ENCODE measurements around the gene GARIN3. TPM values are rescaled to one million over a fixed set of nuclear protein-coding genes. Genes with fewer than 3 reads are reported as not detected.

GARIN3 gene
- total RNA-seq, 1 donor from 2014 or later = not detected

GRCh38 chr5:157148734-157149615, 17.1 kb downstream of the GARIN3 start:
- H3K9me3 Mint-ChIP-seq = peaks cover 2% of the 10 kb centered on the region
- no peak overlapping the region for H3K27ac ChIP-seq
- no peaks in the 10 kb centered on the region for H3K36me3 Mint-ChIP-seq
- peak; percentile 72 for DNase-seq (ENCODE audit: low spot score)
- H3K9ac ChIP-seq = no peak overlapping the region
- no peak overlapping the region for H3K4me3 Mint-ChIP-seq
- no peak overlapping the region for H3K4me3 ChIP-seq
- no peaks in the 10 kb centered on the region for H3K36me3 ChIP-seq
- no peaks in the 10 kb centered on the region for H4K20me1 ChIP-seq (ENCODE audit: low read depth)
- no peaks in the 10 kb centered on the region for H3K4me1 ChIP-seq
- H3K27ac Mint-ChIP-seq = no peak overlapping the region
- H3K9me3 ChIP-seq (ENCODE audit: low read depth) = no peaks in the 10 kb centered on the region
- no peaks in the 10 kb centered on the region for H3F3A ChIP-seq (ENCODE audit: low read depth)
- peaks cover 4% of the 10 kb centered on the region for H3K27me3 Mint-ChIP-seq (ENCODE audit: insufficient read depth, low read depth)
- no peaks in the 10 kb centered on the region for H3K27me3 ChIP-seq
- H3K4me2 ChIP-seq = no peak overlapping the region
- no peaks in the 10 kb centered on the region for H3K4me1 Mint-ChIP-seq
- no peaks in the 10 kb centered on the region for H3K79me2 ChIP-seq (ENCODE audit: low read depth)
- TF ChIP-seq EZH2 (IDR thresholded peaks at IDR 0.05) = no peak
- TF ChIP-seq, protein P1, sequence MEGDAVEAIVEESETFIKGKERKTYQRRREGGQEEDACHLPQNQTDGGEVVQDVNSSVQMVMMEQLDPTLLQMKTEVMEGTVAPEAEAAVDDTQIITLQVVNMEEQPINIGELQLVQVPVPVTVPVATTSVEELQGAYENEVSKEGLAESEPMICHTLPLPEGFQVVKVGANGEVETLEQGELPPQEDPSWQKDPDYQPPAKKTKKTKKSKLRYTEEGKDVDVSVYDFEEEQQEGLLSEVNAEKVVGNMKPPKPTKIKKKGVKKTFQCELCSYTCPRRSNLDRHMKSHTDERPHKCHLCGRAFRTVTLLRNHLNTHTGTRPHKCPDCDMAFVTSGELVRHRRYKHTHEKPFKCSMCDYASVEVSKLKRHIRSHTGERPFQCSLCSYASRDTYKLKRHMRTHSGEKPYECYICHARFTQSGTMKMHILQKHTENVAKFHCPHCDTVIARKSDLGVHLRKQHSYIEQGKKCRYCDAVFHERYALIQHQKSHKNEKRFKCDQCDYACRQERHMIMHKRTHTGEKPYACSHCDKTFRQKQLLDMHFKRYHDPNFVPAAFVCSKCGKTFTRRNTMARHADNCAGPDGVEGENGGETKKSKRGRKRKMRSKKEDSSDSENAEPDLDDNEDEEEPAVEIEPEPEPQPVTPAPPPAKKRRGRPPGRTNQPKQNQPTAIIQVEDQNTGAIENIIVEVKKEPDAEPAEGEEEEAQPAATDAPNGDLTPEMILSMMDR (IDR thresholded peaks at IDR 0.05) = peak; percentile 94
- TF ChIP-seq EZH2phosphoT487 (IDR thresholded peaks at IDR 0.05) = no peak
- no peak overlapping the region for H2AFZ ChIP-seq (replicated peaks)

DNA sequence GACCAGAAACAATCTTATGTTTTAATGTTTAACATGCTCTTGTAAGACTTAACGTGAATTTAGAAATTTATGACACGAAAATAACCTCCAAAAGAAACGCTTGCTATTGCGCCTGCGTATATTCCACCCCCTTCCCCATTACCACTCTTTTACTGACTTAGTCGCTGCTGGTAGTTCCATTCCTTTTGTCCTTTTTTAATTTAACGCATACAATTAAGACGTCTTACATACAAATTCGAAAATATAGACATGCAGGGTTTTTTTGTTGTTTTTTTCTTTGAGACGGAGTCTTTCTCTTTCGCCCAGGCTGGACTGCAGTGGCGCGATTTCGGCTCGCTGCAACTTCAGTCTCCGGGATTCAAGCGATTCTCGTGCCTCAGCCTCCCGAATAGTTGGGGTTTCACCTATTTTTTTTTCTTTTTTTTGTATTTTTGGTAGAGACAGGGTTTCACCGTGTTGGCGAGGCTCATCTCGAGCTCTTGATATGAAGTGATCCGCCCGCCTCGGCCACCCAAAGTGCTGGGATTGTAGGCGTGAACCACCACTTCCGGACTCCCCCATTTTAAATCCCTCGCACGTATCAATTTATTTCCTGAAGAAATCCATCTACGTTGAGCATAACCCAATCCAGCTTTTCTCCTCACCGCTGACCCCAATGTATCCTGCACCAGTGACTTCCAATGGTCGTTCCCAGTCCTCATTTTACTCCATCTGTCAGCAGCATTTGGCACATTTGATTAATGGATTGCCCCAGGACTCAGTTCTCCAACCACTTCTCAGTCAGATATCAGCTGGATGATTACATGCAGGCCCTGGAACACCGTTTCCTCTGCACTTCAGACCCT, 22.7 kb downstream of the GARIN3 start:
- Histone ChIP-seq H3K9ac (no peak overlapping the region), H3K4me3 (peak overlapping the region; percentile 88), H3F3A (ENCODE audit: low read depth) (no peaks in the 10 kb centered on the region), H4K20me1 (ENCODE audit: low read depth) (no peaks in the 10 kb centered on the region), H3K4me1 (no peaks in the 10 kb centered on the region), H3K27me3 (no peaks in the 10 kb centered on the region), H3K4me2 (peak overlapping the region; percentile 82), H3K27ac (no peak overlapping the region), H2AFZ (replicated peaks) (peak overlapping the region; percentile 60), H3K36me3 (peaks cover 2% of the 10 kb centered on the region), H3K9me3 (ENCODE audit: low read depth) (no peaks in the 10 kb centered on the region), H3K79me2 (ENCODE audit: low read depth) (peaks cover 38% of the 10 kb centered on the region)
- no peak for TF ChIP-seq EZH2phosphoT487 (IDR thresholded peaks at IDR 0.05)
- no peak for TF ChIP-seq EZH2 (IDR thresholded peaks at IDR 0.05)
- TF ChIP-seq, protein P1 (IDR thresholded peaks at IDR 0.05) = no peak
- Mint-ChIP-seq H3K9me3 (peaks cover 11% of the 10 kb centered on the region), H3K36me3 (peaks cover 20% of the 10 kb centered on the region), H3K4me1 (peaks cover 12% of the 10 kb centered on the region), H3K27ac (peak overlapping the region; percentile 90), H3K4me3 (peak overlapping the region; percentile 91), H3K27me3 (ENCODE audit: insufficient read depth, low read depth) (peaks cover 3% of the 10 kb centered on the region)
- DNase-seq (ENCODE audit: low spot score) = no peak

DNA sequence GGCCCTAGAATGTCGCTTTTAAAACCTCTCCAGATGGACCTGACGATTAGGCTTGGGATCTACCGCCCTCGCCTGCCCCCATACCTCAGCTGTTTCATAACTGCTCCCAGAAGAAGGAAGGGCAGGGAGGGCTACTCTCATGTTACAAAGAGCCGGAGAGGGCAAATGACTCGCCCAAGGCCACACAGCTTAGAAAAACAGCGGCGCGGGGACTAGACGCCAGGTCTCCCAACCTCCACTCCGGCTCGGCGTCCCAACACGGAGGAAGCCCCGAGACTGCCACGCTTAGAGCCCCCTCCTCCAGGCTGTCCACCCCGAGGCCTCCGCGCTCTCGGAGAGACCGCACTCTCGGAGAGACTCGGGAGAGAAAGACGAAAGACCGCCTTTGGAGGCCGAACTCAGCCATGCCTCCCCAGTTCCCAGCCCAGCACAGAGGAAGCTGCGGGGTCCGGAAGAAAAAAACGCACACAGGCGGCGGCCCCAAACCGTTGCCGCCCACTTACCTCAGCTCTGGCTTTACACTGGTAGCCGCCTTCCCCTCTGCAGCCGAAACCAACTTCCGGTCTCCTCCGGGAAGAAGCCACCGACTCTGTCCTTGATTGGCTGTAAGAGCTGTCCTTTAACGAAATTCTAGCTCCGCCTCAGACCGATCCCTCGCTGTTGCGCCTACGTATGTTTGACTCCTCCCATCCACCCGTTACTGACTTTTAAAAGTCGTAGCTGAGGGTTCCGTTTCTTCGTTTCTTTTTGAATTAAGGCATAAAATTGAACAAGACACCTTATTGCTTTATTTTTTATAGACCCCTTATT, 23.5 kb downstream of the GARIN3 start, which contains the start of gene MED7:
Gene MED7, minus strand, starts transcription at position 549 of the 810 bp plus-strand sequence. CDS start 3,434 bp downstream, outside the sequence.
- TF ChIP-seq EZH2phosphoT487 (IDR thresholded peaks at IDR 0.05) = no peak
- TF ChIP-seq, protein P1 (IDR thresholded peaks at IDR 0.05) = no peak
- TF ChIP-seq EZH2 (IDR thresholded peaks at IDR 0.05) = no peak
- peak within 1 kb of the TSS; percentile 76 for H2AFZ ChIP-seq (replicated peaks)
- no peaks in the 10 kb centered on the region for H3F3A ChIP-seq (ENCODE audit: low read depth)
- H3K36me3 ChIP-seq = peaks cover 7% of the 10 kb centered on the region
- peak within 1 kb of the TSS; percentile 82 for H3K4me2 ChIP-seq
- H3K4me1 Mint-ChIP-seq = peaks cover 12% of the 10 kb centered on the region
- peak within 1 kb of the TSS; percentile 88 for H3K4me3 ChIP-seq
- H3K27ac ChIP-seq = no peak within 1 kb of the TSS
- H3K9me3 ChIP-seq (ENCODE audit: low read depth) = no peaks in the 10 kb centered on the region
- H3K27ac Mint-ChIP-seq = peak within 1 kb of the TSS; percentile 90
- no peaks in the 10 kb centered on the region for H3K27me3 ChIP-seq
- peaks cover 29% of the 10 kb centered on the region for H3K36me3 Mint-ChIP-seq
- no peaks in the 10 kb centered on the region for H3K4me1 ChIP-seq
- H3K27me3 Mint-ChIP-seq (ENCODE audit: insufficient read depth, low read depth) = peaks cover 3% of the 10 kb centered on the region
- H4K20me1 ChIP-seq (ENCODE audit: low read depth) = no peaks in the 10 kb centered on the region
- H3K9me3 Mint-ChIP-seq = peaks cover 11% of the 10 kb centered on the region
- peak; percentile 97 for DNase-seq (ENCODE audit: low spot score)
- peak within 1 kb of the TSS; percentile 91 for H3K4me3 Mint-ChIP-seq
- H3K9ac ChIP-seq = peak within 1 kb of the TSS; percentile 87
- H3K79me2 ChIP-seq (ENCODE audit: low read depth) = peaks cover 38% of the 10 kb centered on the region

Measured in neural progenitor cell (in vitro differentiated cells).